GM19035 (cell line): Measurements from ENCODE around the gene SNCG.
"Not testable (repeated sequence)": the region's sequence is repeated elsewhere in the genome, so short reads cannot be mapped to it uniquely, and the experiment has no call there.

Source experiments
- ATAC-seq: cut with Tn5 transposase; IDR thresholded peaks from one replicate; pipeline ENCODE4 v1.9.1; 2021; ENCODE audit not compliant: unreplicated experiment

The SNCG gene

DNA sequence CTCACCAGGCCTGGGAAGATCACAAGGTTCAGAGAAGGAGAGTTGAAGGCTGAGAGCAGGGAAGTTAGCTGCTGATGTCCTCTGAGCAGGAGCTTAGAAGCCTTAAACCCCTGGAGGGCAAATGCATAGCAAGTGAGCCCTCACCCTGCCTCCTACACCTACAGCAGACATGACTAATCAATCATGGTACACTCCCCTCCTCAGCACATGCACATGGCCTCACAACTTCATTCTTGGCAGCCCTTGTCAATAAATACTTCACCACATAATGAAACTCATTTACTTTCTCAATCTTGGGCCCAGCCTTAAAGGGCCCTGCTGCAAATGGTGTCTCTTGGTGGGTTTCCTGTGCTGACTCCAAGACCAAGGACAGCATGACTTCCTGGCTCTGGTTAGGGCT, 13.9 kb upstream of the SNCG start:
- no peak for ATAC-seq

DNA sequence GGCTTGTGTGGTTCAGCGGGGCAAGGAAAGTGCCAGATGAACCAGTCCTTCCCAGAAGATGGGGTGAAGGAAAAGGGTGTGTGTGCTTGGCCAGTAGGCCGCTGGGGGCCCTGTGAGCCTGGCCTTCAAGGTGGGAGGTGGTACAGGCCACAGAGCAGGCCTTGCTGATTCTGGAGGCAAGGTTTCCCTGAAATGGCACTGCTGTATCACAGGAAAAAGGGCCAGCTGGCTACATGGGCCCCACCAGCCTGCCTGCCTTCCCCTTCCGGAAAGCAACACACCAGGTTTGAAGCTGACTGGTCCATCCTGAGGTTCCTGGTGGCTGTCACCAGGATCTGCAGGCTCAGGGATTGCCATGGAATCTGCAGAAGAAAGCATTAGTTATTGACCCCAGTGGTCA, 13.5 kb upstream of the SNCG start:
- ATAC-seq, result no peak

DNA sequence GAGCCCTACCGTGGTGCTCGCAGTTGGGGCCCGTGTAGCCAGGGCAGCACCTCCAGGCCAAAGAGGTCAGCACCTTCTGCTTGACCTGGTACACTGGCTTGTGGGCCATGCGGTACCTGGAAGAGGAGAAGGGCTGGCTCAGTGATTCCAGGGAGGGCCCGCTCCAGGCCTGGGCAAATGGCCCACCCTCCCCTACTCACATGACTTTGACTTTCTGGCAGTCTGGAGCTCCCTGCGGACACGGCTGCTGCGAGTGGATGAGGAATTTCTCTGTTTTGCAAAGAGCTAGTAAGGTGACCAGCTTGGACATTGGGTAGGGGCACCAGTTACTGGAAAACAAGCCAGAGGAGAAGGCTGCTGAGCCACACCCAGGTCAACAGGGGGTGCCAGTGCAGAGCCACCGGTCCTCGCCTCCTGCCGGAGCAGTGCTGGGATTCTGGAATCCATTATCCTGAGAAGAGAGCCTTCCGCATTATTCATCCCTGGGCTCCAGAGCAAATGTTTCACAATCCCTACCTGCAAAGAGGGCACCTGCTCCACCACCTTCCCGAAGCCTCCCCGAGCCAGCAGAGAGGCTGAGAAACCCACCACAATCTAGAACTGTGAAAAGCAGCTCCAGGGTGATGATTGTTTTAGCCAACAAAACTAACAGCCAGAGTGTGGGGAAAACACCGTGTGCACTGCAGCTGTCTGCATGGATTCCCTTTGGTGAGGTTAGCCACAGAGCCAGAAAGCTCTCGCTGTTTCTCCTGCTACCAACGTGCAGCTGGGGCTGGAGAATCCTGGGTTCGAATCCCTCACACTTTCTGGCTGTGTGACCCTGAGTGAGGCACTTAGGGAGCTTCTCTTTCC, 12.8 kb upstream of the SNCG start:
- no peak for ATAC-seq

- no peak for ATAC-seq
Observed at GRCh38 chr10:86946213-86947155, 11.9 kb upstream of the SNCG start.

GRCh38 chr10:86947806-86948205, 10.6 kb upstream of the SNCG start:
- ATAC-seq, result not testable (repeated sequence)

- no peak for ATAC-seq
Observed at GRCh38 chr10:86950349-86950748, 8.1 kb upstream of the SNCG start.

DNA sequence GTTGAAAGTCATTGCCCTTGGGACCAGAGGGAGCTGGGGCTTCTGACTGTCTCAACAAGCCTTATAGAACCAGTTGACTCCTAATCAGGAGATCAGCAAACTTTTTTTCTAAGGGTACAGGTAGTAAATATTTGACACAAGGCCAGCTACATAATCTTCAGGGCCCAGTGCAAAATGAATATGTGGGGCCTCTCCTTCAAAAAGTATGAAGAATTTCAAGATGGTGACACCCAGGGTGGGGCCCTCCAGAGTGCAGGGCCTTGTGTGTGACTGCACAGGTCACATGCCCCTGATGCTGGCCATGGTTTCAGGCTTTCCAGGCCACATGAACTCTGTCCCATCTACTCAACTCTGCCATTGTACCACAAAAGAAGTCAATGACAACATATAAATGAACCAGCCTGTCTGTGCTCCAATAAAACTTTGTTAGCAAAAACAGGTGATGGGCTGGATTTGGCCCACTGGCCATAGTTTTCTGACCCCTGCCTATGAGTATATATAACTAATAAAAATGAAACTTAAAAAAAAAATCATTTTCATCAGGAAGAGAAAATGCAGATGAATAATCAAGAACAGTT, 7.1 kb upstream of the SNCG start:
- no peak for ATAC-seq

DNA sequence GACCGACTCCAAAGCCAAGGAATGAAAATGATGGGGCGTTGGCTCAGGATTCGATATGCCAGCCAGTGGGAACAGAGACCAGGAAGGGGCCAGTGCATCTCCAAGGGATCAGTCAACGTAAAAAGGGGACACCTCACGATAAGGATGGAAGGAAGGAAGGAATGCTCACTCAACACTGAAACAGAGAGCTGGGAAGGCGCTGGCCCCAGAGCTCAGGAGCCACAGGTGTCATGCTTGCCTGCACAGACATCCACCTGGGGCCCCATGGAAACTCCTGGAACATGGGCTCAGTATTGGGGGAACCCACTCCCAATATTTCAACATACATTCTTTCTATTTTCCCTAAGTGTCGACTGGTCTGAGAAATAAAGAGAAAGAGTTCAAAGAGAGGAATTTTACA, 6.3 kb upstream of the SNCG start:
- ATAC-seq, result no peak

DNA sequence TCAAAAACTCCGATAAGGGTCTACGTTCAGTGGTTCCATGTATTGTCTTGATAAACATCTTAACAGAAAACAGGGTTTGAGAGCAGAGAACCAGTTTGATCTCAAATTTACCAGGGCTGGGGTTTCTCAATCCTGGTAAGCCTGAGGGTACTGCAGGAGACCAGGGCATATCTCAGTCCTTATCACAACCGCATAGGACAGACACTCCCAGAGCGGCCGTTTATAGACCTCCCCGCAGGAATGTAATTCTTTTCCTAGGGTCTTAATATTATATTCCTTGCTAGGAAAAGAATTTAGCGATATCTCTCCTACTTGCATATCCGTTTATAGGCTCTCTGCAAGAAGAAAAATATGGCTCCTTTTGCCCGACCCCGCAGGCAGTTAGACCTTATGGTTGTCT, 5.7 kb upstream of the SNCG start:
- ATAC-seq, result not testable (repeated sequence)

DNA sequence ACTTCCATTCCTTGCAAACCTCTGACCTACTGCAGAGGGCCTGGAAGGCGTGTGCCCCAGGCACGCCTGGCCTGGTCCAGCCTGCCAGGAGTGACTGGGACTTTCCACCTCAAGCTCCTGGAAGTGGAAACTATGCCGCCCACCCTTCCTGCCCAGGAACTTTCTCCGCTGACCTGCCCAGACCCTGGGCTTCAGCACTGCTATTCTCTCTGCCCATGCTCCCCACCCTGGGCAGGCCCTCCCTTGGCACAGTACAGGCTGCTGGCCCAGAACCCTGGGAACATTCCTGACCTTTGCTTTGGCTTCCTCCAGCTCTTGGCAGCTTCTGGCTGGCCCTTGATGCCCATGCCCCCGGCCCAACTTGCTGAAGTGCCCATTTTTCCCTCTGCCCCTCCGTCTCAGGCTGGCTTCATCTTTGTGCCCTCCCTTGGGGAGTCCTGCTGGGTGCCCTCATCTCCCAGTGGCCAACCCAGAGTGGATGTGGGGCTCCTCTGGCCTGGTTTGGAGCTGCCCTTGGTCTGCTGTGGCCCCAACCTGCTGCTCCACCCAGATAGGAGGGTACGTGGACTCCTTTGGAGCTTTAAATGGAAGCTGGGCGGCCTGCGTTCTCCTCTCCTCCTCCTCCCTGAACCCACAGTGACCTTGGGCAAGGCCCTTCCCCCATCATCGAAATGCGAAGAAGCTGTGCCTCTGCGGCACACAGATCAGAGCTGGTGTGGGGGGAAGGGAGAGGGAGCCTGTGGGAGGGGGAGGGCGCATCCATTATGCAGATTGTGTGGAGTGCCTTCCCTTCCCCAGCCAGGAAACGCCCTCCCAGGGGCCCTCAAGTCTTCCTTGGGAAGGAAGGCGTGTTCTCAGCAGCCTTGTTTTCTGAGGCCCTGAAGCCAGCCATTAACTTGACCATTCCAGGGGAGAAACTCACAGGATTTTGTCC, 4.4 kb upstream of the SNCG start:
- ATAC-seq, result no peak

- no peak for ATAC-seq
Observed at GRCh38 chr10:86954681-86955500, 3.5 kb upstream of the SNCG start.

- ATAC-seq, result no peak
Observed at GRCh38 chr10:86955501-86956194, 2.8 kb upstream of the SNCG start.

GRCh38 chr10:86956195-86956847, 2.1 kb upstream of the SNCG start:
- no peak for ATAC-seq

GRCh38 chr10:86956848-86957448, 1.5 kb upstream of the SNCG start:
- ATAC-seq, result no peak

DNA sequence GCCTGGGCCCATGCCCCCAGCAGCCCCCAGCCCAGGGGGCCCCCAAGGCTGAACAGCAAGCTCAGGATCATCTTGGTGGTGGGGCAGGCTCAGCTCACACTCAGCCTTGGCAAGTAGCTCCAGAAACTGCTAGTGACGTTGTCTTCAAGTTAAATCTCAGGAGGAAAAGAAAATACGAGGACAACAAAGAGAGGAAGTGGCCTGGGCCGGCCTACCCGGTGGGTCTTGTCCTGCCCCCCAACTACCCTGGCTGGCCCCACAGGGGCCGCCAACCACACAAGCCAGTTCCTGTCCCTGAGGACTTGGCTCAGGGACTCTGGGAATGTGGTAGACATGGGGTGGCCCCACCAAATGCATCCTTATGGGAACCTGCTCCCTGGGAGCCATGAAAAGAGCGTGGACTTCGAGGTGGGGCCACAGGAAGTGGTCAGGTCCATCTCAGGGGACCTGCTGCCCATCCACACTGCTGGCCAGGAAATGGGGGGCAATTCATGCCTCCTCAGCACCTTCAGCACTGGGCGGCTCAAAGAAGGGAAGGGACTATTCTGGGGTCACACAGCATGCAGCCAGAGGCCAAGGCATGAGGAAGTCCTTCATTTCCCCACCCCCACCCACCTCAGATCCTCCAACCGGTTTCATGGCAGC, 806 bp upstream of the SNCG start, which contains the start of gene MMRN2:
MMRN2 (minus strand) TSS at position 145 of the 645 bp plus-strand sequence; CDS start at position 71, 74 bp downstream.
- no peak for ATAC-seq

DNA sequence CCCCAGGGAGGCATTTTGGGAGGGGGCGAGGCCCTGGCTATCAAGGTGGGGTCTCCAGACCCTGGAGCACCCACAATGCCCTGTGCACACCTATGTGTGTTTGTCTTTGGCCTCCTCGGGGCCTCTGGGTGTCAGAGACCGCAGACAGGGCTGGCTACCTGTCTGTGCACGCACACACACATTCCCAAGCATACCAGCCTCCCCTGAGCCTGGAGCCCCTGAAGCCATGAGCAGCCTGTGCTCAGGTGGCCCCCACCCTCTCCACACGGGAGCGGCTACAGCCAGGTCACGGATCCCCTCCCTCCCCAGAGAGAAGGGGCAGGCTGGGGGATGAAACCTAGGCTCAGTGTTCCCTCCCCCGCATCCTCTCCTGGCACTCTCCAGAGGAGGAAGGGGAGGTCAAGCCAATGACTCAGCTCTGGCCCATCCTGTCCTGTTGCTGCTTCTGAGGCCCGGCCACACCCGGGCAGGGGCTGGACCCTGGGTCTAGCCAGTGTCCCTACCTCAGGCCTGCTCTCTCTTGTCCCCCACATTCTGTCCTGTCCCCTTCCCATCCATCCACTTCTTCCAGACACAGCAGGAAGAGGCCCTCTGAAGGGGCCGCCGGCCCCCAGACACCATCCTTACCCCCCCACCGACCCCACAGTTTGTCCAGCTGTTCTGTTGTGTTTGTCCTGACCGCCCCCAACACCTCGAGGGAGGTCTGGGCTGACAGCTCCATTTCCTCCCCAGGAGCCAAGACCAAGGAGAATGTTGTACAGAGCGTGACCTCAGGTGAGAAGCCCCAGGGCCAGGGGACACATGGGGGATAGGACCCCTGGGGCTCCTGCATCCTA, 720 bp downstream of the SNCG start:
- no peak for ATAC-seq

GRCh38 chr10:86959737-86960002, 1.3 kb downstream of the SNCG start:
- no peak for ATAC-seq
